KMS-11 (cell line): ENCODE results near the gene C3orf33.
"Not testable (repeated sequence)": the region's sequence is repeated elsewhere in the genome, so short reads cannot be mapped to it uniquely, and the experiment has no call there.

ENCODE experiments used
- H2AFZ ChIP-seq: fragments of 200-600 bp; sonication (generic); 2 replicates; pipeline ENCODE4 v1.6.1; 2016; ENCODE audit warnings: antibody characterized with exemption, mixed run types, low read depth
- H3K27ac ChIP-seq: fragments of 200-600 bp; sonication (generic); 2 replicates; pipeline ENCODE4 v1.6.1; 2016; ENCODE audit warnings: mild to moderate bottlenecking, mixed run types
- H3K27me3 ChIP-seq: fragments of 200-600 bp; sonication (generic); 2 replicates; pipeline ENCODE4 v1.6.1; 2017; ENCODE audit warnings: mild to moderate bottlenecking, low read depth, mixed run types, moderate library complexity; ENCODE audit not compliant: insufficient read depth
- H3K36me3 ChIP-seq: fragments of 200-600 bp; sonication (generic); 2 replicates; pipeline ENCODE4 v1.6.1; 2017; ENCODE audit warnings: mild to moderate bottlenecking, mixed run types; ENCODE audit not compliant: insufficient read depth
- H3K4me1 ChIP-seq: fragments of 200-600 bp; sonication (generic); 2 replicates; pipeline ENCODE4 v1.6.1; 2016; ENCODE audit warnings: mild to moderate bottlenecking, low read depth, mixed run types; ENCODE audit not compliant: poor library complexity, severe bottlenecking
- H3K4me2 ChIP-seq: fragments of 200-600 bp; sonication (generic); 2 replicates; pipeline ENCODE4 v1.7.0; 2016; ENCODE audit warnings: mild to moderate bottlenecking, mixed run types
- H3K4me3 ChIP-seq: fragments of 200-600 bp; sonication (generic); IDR thresholded peaks from 2 replicates; pipeline ENCODE4 v1.6.1; 2017; ENCODE audit warnings: low read depth, low read length, mixed read lengths; ENCODE audit not compliant: insufficient read depth
- H3K79me2 ChIP-seq: fragments of 200-600 bp; sonication (generic); 2 replicates; pipeline ENCODE4 v1.6.1; 2016; ENCODE audit warnings: low read depth, mixed run types; ENCODE audit not compliant: insufficient read depth
- H3K9ac ChIP-seq: fragments of 200-600 bp; sonication (generic); 2 replicates; pipeline ENCODE4 v1.6.1; 2016; ENCODE audit warnings: mild to moderate bottlenecking, mixed run types
- H4K20me1 ChIP-seq: fragments of 200-600 bp; sonication (generic); 2 replicates; pipeline ENCODE4 v1.6.1; 2016; ENCODE audit warnings: mild to moderate bottlenecking, mixed run types; ENCODE audit not compliant: insufficient read depth
- CTCF ChIP-seq: fragments of 200-600 bp; sonication (generic); conservative IDR thresholded peaks from 2 replicates; pipeline ENCODE4 v1.6.1; 2017; ENCODE audit warnings: low read depth, mild to moderate bottlenecking, antibody characterized with exemption, low read length, moderate library complexity, mixed read lengths

The C3orf33 gene

GRCh38 chr3:155847993-155848392, 41.9 kb upstream of the C3orf33 start:
- Histone ChIP-seq H3K27ac (no peak overlapping the region), H3K79me2 (peaks cover 79% of the 10 kb centered on the region), H3K36me3 (no peaks in the 10 kb centered on the region), H2AFZ (no peak overlapping the region), H3K4me1 (peaks cover 38% of the 10 kb centered on the region), H4K20me1 (peaks cover 9% of the 10 kb centered on the region; the same call in 1 of the 2 replicates), H3K27me3 (no peaks in the 10 kb centered on the region), H3K9ac (no peak overlapping the region), H3K4me2 (no peak overlapping the region), H3K4me3 (no peak overlapping the region)
- no peak for TF ChIP-seq CTCF

- no peak overlapping the region for H3K4me3 ChIP-seq
- no peak overlapping the region for H3K4me2 ChIP-seq
- no peak overlapping the region for H3K9ac ChIP-seq
- no peak overlapping the region for H2AFZ ChIP-seq
- no peaks in the 10 kb centered on the region for H3K36me3 ChIP-seq
- no peaks in the 10 kb centered on the region for H3K27me3 ChIP-seq
- no peaks in the 10 kb centered on the region; the same call in 1 of the 2 replicates for H4K20me1 ChIP-seq
- no peak overlapping the region for H3K27ac ChIP-seq
- TF ChIP-seq CTCF, result no peak
- H3K79me2 ChIP-seq, result peaks cover 63% of the 10 kb centered on the region
- peaks cover 22% of the 10 kb centered on the region for H3K4me1 ChIP-seq
Observed at GRCh38 chr3:155846119-155846518, 40.0 kb upstream of the C3orf33 start.

GRCh38 chr3:155843569-155843968, 37.5 kb upstream of the C3orf33 start:
- Histone ChIP-seq H2AFZ (no peak overlapping the region), H3K79me2 (peaks cover 43% of the 10 kb centered on the region; the same call in 1 of the 2 replicates)
- no peak for TF ChIP-seq CTCF

GRCh38 chr3:155835341-155836071, 29.4 kb upstream of the C3orf33 start:
- no peak overlapping the region for H3K9ac ChIP-seq
- no peak for TF ChIP-seq CTCF
- no peaks in the 10 kb centered on the region for H3K36me3 ChIP-seq

More at GRCh38 chr3:155843569-155843968, 37.5 kb upstream of the C3orf33 start:
- no peaks in the 10 kb centered on the region for H3K4me1 ChIP-seq
- H3K27me3 ChIP-seq, result no peaks in the 10 kb centered on the region
- H3K36me3 ChIP-seq, result no peaks in the 10 kb centered on the region
- H3K4me2 ChIP-seq, result no peak overlapping the region
- no peak overlapping the region for H3K27ac ChIP-seq
- no peaks in the 10 kb centered on the region for H4K20me1 ChIP-seq
- no peak overlapping the region for H3K4me3 ChIP-seq
- H3K9ac ChIP-seq, result no peak overlapping the region

GRCh38 chr3:155828490-155829098, 22.5 kb upstream of the C3orf33 start:
- H3K27me3 ChIP-seq, H3K4me3 ChIP-seq, H3K79me2 ChIP-seq, H3K4me1 ChIP-seq, H3K36me3 ChIP-seq, H3K27ac ChIP-seq, H4K20me1 ChIP-seq, H3K9ac ChIP-seq, H2AFZ ChIP-seq, H3K4me2 ChIP-seq: not testable (repeated sequence)

More at GRCh38 chr3:155835341-155836071, 29.4 kb upstream of the C3orf33 start:
- Histone ChIP-seq H3K4me3 (no peak overlapping the region), H3K79me2 (no peaks in the 10 kb centered on the region), H2AFZ (no peak overlapping the region), H4K20me1 (no peaks in the 10 kb centered on the region), H3K27me3 (no peaks in the 10 kb centered on the region), H3K27ac (no peak overlapping the region), H3K4me1 (no peaks in the 10 kb centered on the region), H3K4me2 (no peak overlapping the region)
